ENCODE measurements around the gene HNRNPAB. TPM values are rescaled to one million over a fixed set of nuclear protein-coding genes. Genes with fewer than 3 reads are reported as not detected.
A peak's percentile ranks its signal among the peaks of the same experiment; 100 is the strongest.

The HNRNPAB gene
- total and polyA plus RNA-seq, 9 of the 15 experiments (the other 6 are each of a cell fraction or from before 2014, with no cell fraction given): 34.6 to 425 (median 236) TPM

- ATAC-seq: peak; percentile 62
- H3K4me2 ChIP-seq (ENCODE audit: insufficient read depth, low read length): peak overlapping the region; percentile 54
- H3K9me1 ChIP-seq (ENCODE audit: control insufficient read depth, insufficient read depth, low read length): no peaks in the 10 kb centered on the region
- intact Hi-C loops (cut with micrococcal nuclease): no loop called here
- H3K4me1 ChIP-seq (replicated peaks in 1 of 2; ENCODE audit: control insufficient read depth in 2 of 2, insufficient read depth in 2 of 2, low read length in 2 of 2): peaks cover 15 to 20% of the 10 kb centered on the region in 2 experiments
- CTCF ChIA-PET (ENCODE audit: low intra/inter-chr PET ratio): no interaction called here
- no TSS peak for BruUV-seq (replicated peaks)
- H2AFZ ChIP-seq (ENCODE audit: low read depth, low read length): peak overlapping the region; percentile 69
- no peaks in the 10 kb centered on the region for H3K36me3 ChIP-seq (ENCODE audit: control insufficient read depth, insufficient read depth, low read length)
- 0% methylated on average over 4 of the region's 4 CpGs for WGBS (ENCODE audit: insufficient coverage, low coverage, missing lambda C conversion rate)
- FAIRE-seq: peak; percentile 66
- H3K4me3 ChIP-seq: no peak overlapping the region
- peak overlapping the region; percentile 52 for H3K27ac ChIP-seq (ENCODE audit: extremely low read depth, low read depth, low read length)
- H3K9me3 ChIP-seq (replicated peaks; ENCODE audit: control insufficient read depth, insufficient read depth, low read depth, low read length): 0 out of 2 replicates have a peak, but pooled peaks cover 2% of the 10 kb centered on the region
- no peaks in the 10 kb centered on the region for H3K27me3 ChIP-seq (ENCODE audit: control insufficient read depth in 2 of 2, insufficient read depth in 2 of 2, low read length in 2 of 2)
- no peak overlapping the region; a peak in 1 of 4 replicates for H3K9ac ChIP-seq (ENCODE audit: insufficient read depth in 1 of 2, low read depth in 2 of 2, low read length in 2 of 2)
- in situ Hi-C loops (cut with MboI): no loop called here
- H4K20me1 ChIP-seq (replicated peaks; ENCODE audit: control insufficient read depth, insufficient read depth, low read length): no peaks in the 10 kb centered on the region
- peak in 2 of 4 experiments; percentile 64 to 79 for DNase-seq (ENCODE audit: extremely low read depth in 1 of 4, low spot score in 3 of 4)
- no peaks in the 10 kb centered on the region for H3K79me2 ChIP-seq (ENCODE audit: control insufficient read depth, insufficient read depth, low read length)
- POLR2A ChIA-PET: interaction anchor here (0.6 to 2.1 kb wide), 8 partner anchors 15 to 803 kb away, joined by 3 to 10 read pairs (median 4); partner anchors contain the start of genes HNRNPAB and NHP2
- TF ChIP-seq SREBF1 (IDR thresholded peaks at IDR 0.05; ENCODE audit: borderline replicate concordance, low read depth, low read length) (no peak), NFE2 (IDR thresholded peaks at IDR 0.05; ENCODE audit: low read depth) (0 out of 2 replicates have a peak, but pooled peaks have one; percentile 2), FOXM1 (IDR thresholded peaks at IDR 0.05; ENCODE audit: low read depth) (peak; percentile 57; the same call in 1 of the 2 replicates), FOXM1 (CRISPR knock-in tag; IDR thresholded peaks at IDR 0.05; ENCODE audit: low read depth) (no peak), ZNF277 (CRISPR knock-in tag; IDR thresholded peaks at IDR 0.05; ENCODE audit: borderline replicate concordance) (no peak), ZBTB7A (IDR thresholded peaks at IDR 0.05; ENCODE audit: borderline replicate concordance, control insufficient read depth, low read depth, low read length) (peak; percentile 81; the same call in 1 of the 2 replicates), ZNF449 (CRISPR knock-in tag; IDR thresholded peaks at IDR 0.05) (no peak), MTA3 (IDR thresholded peaks at IDR 0.05; ENCODE audit: borderline replicate concordance) (0 out of 2 replicates have a peak, but pooled peaks have one; percentile 22), STAT5A (IDR thresholded peaks at IDR 0.05; ENCODE audit: borderline replicate concordance, low read length) (peak; percentile 76), HDAC2 (IDR thresholded peaks at IDR 0.05) (peak; percentile 66), SMARCE1 (IDR thresholded peaks at IDR 0.05) (peak; percentile 62), HDAC1 (IDR thresholded peaks at IDR 0.05) (peak in 1 of 2 experiments; percentile 31; a peak in 1 of 4 replicates), ATF7 (IDR thresholded peaks at IDR 0.05) (no peak), E2F1 (CRISPR knock-in tag; IDR thresholded peaks at IDR 0.05) (no peak), TAL1 (IDR thresholded peaks at IDR 0.05) (peak; percentile 74), CBFA2T2 (conservative IDR thresholded peaks at IDR 0.05) (peak; percentile 86), SMARCA4 (IDR thresholded peaks at IDR 0.05) (peak; percentile 70), TCF3 (CRISPR knock-in tag; IDR thresholded peaks at IDR 0.05) (peak; percentile 91), CBFA2T3 (IDR thresholded peaks at IDR 0.05) (peak; percentile 92), ZEB2 (IDR thresholded peaks at IDR 0.05) (0 out of 2 replicates have a peak, but pooled peaks have one; percentile 47), TRIM24 (IDR thresholded peaks at IDR 0.05) (peak; percentile 88 to 89), DNMT1 (IDR thresholded peaks at IDR 0.05) (no peak)
These were observed 22.0 kb upstream of the HNRNPAB start for GRCh38 chr5:178182158-178182876.

All from K562 (cell line).